Sigmoid colon (tissue), 7 donors: ENCODE results near the gene QTRT2. TPM values are rescaled to one million over a fixed set of nuclear protein-coding genes. Genes with fewer than 3 reads are reported as not detected.

ENCODE experiments used
- DNase-seq: peaks from one replicate; pipeline ENCODE4 v3.0.0-alpha.2; 2019
- H3K27ac ChIP-seq, 4 donors: fragments of 200-600 bp; sonication (generic); one replicate each; pipeline ENCODE4 v1.5.1; 2016 to 2019; ENCODE audit warnings: mild to moderate bottlenecking in 1 of 4
- H3K27me3 ChIP-seq, 3 donors: fragments of 200-600 bp; sonication (generic); one replicate each; pipeline ENCODE4 v1.5.1; 2019; ENCODE audit warnings: mild to moderate bottlenecking in 1 of 3
- H3K36me3 ChIP-seq, 4 donors: fragments of 200-600 bp; sonication (generic); one replicate each; pipeline ENCODE4 v1.5.1; 2016 to 2019
- H3K4me1 ChIP-seq, 4 donors: fragments of 200-600 bp; sonication (generic); one replicate each; pipeline ENCODE4 v1.5.1; 2017 to 2019
- H3K4me3 ChIP-seq, 4 donors: fragments of 200-600 bp; sonication (generic); one replicate each; pipeline ENCODE4 v1.5.1; 2017 to 2019; ENCODE audit warnings: mild to moderate bottlenecking in 2 of 4, moderate library complexity in 1 of 4
- H3K9me3 ChIP-seq, 4 donors: fragments of 200-600 bp in 3 of 4; sonication (generic) in 3 of 4; one replicate each; pipeline versions ENCODE4 v1.5.1 to v1.6.1; 2013 to 2019
- EP300 ChIP-seq, 4 donors: sonication (generic); formaldehyde crosslinking; IDR thresholded peaks; one replicate each; pipeline ENCODE4 v1.6.1; 2017; ENCODE audit warnings: antibody characterized with exemption in 4 of 4
- POLR2A ChIP-seq, 2 donors: fragments of 450-650 bp; IDR thresholded peaks; one replicate each; pipeline ENCODE4 v1.6.1; 2016; ENCODE audit warnings: antibody characterized with exemption in 2 of 2, mild to moderate bottlenecking in 2 of 2, moderate library complexity in 2 of 2
- POLR2AphosphoS5 ChIP-seq, 4 donors: sonication (generic); formaldehyde crosslinking; IDR thresholded peaks; one replicate each; pipeline ENCODE4 v1.6.1; 2017; ENCODE audit warnings: antibody characterized with exemption in 4 of 4
- WGBS, 2 donors: extraction: QIAGEN DNeasy Blood & Tissue Kit; methylation state at CpG; one replicate each; pipeline ENCODE4 v1.1.7; 2013; 5-methylcytosine and 5-hydroxymethylcytosine counted together
- intact Hi-C: fragments of 100-400 bp; cut with DNase I; formaldehyde crosslinking; loops from one replicate; pipeline ENCODE4 v1.15.1; 2023
- polyA plus RNA-seq, 3 donors: library from polyadenylated mRNA; stranded (reverse); fragments of 200-250 nt; gene quantifications; one replicate each; pipeline ENCODE4 v1.2.3, GENCODE V29; 2013
- total RNA-seq, 4 donors: library from RNA; depleted of rRNA; stranded (reverse); fragments of >200 nt; gene quantifications; one replicate each; pipeline ENCODE4 v1.1.0, GENCODE V29; 2016
- TF ChIP-seq, protein P1 (sequence below), 4 experiments: fragments of 450-650 bp in 3 of 4; fragments of 200-600 bp in 1 of 4; IDR thresholded peaks; one replicate each; pipeline ENCODE4 v1.5.1; 2016 to 2019; ENCODE audit warnings: antibody characterized with exemption in 4 of 4, mild to moderate bottlenecking in 3 of 4, moderate library complexity in 2 of 4
- donor health status: healthy with polysubstance abuse.
- donor health status: Bipolar disorder and iron deficiency.
- donor health status: healthy.

The QTRT2 gene
- total and polyA plus RNA-seq, 7 donors: 5.8 to 17.5 (median 10.2) TPM

DNA sequence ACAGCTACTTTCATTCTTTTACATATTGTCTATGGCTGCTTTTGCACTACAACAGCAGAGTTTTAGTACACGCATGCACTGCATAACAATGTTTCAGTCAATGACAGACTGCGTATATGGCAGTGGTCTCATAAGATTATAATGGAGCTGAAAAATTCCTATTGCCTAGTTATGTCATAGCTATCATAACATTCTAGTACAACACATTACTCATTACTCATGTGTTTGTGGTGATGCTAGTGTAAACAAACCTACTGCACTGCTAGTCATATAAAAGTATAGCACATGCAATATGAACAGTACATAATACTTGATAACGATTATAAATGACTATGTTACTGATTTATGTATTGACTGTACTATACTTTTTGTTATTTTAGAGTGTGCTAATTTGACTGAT lies 47.9 kb downstream of the QTRT2 start:
- Histone ChIP-seq H3K4me3 (no peak overlapping the region), H3K27ac (no peak overlapping the region), H3K27me3 (no peaks in the 10 kb centered on the region), H3K9me3 (no peaks in the 10 kb centered on the region), H3K4me1 (no peaks in the 10 kb centered on the region), H3K36me3 (no peaks in the 10 kb centered on the region)
- intact Hi-C loops: no loop called here
- WGBS, 2 donors: 71 to 91% methylated on average over 3 of the region's 3 CpGs
- DNase-seq: no peak
- TF ChIP-seq EP300 (IDR thresholded peaks at IDR 0.05): no peak
- TF ChIP-seq, protein P1, sequence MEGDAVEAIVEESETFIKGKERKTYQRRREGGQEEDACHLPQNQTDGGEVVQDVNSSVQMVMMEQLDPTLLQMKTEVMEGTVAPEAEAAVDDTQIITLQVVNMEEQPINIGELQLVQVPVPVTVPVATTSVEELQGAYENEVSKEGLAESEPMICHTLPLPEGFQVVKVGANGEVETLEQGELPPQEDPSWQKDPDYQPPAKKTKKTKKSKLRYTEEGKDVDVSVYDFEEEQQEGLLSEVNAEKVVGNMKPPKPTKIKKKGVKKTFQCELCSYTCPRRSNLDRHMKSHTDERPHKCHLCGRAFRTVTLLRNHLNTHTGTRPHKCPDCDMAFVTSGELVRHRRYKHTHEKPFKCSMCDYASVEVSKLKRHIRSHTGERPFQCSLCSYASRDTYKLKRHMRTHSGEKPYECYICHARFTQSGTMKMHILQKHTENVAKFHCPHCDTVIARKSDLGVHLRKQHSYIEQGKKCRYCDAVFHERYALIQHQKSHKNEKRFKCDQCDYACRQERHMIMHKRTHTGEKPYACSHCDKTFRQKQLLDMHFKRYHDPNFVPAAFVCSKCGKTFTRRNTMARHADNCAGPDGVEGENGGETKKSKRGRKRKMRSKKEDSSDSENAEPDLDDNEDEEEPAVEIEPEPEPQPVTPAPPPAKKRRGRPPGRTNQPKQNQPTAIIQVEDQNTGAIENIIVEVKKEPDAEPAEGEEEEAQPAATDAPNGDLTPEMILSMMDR (IDR thresholded peaks at IDR 0.05): no peak
- no peak for TF ChIP-seq POLR2A (IDR thresholded peaks at IDR 0.05)
- no peak for TF ChIP-seq POLR2AphosphoS5 (IDR thresholded peaks at IDR 0.05)

DNA sequence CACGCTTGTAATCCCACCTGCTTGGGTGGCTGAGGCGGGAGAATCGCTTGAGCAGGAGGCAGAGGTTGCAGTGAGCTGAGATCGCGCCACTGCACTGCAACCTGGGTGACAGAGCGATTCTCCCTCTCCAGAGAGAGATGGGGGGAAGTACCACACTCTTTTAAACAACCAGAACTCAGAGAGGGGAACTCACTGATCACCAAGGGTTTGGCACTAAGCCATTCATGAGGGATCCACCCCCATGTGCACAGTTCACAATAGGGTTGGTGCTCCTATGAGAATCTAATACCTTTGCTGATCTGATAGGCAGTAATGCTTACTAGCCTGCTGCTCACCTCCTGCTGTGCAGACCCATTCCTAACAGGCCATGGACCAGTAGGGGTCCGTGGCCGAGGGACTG lies 51.6 kb downstream of the QTRT2 start:
- 94 to 96% methylated on average over 8 of the region's 8 CpGs for WGBS, 2 donors
- Histone ChIP-seq H3K27me3 (no peaks in the 10 kb centered on the region), H3K4me1 (no peaks in the 10 kb centered on the region), H3K4me3 (no peak overlapping the region), H3K36me3 (no peaks in the 10 kb centered on the region), H3K27ac (no peak overlapping the region), H3K9me3 (no peaks in the 10 kb centered on the region)
- no peak for DNase-seq
- intact Hi-C loops: no loop called here
- TF ChIP-seq POLR2A (IDR thresholded peaks at IDR 0.05) (no peak), POLR2AphosphoS5 (IDR thresholded peaks at IDR 0.05) (no peak), EP300 (IDR thresholded peaks at IDR 0.05) (no peak)
- TF ChIP-seq, protein P1 (IDR thresholded peaks at IDR 0.05): no peak

DNA sequence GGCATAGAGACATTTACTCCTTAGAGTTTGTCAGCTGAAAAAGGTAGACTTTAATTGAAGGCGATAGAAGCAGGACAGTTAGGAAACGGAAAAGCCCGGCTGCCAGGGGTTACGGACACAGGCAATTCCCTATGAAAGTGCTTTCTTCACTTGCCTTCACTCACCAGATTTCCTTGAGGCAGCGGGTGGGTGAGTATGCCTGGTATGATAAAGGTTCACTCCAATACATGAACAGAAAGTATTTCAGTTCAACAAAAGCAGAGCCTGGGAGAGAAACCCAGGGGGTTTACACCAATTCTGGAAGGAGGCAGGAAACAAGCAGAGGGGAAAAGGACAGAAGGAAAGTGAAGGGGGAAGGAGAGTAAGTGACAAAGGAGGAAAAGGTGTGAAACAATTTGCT lies 53.9 kb downstream of the QTRT2 start:
- intact Hi-C loops: no loop called here
- no peak for DNase-seq
- H3K27ac ChIP-seq: no peak overlapping the region
- H3K36me3 ChIP-seq: no peaks in the 10 kb centered on the region
- TF ChIP-seq POLR2AphosphoS5 (IDR thresholded peaks at IDR 0.05) (no peak), POLR2A (IDR thresholded peaks at IDR 0.05) (no peak), EP300 (IDR thresholded peaks at IDR 0.05) (no peak)
- TF ChIP-seq, protein P1 (IDR thresholded peaks at IDR 0.05): no peak
- no peaks in the 10 kb centered on the region for H3K4me1 ChIP-seq
- WGBS, 2 donors: 90 to 93% methylated on average over 5 of the region's 5 CpGs
- no peak overlapping the region for H3K4me3 ChIP-seq
- H3K27me3 ChIP-seq: no peaks in the 10 kb centered on the region
- H3K9me3 ChIP-seq: no peaks in the 10 kb centered on the region

DNA sequence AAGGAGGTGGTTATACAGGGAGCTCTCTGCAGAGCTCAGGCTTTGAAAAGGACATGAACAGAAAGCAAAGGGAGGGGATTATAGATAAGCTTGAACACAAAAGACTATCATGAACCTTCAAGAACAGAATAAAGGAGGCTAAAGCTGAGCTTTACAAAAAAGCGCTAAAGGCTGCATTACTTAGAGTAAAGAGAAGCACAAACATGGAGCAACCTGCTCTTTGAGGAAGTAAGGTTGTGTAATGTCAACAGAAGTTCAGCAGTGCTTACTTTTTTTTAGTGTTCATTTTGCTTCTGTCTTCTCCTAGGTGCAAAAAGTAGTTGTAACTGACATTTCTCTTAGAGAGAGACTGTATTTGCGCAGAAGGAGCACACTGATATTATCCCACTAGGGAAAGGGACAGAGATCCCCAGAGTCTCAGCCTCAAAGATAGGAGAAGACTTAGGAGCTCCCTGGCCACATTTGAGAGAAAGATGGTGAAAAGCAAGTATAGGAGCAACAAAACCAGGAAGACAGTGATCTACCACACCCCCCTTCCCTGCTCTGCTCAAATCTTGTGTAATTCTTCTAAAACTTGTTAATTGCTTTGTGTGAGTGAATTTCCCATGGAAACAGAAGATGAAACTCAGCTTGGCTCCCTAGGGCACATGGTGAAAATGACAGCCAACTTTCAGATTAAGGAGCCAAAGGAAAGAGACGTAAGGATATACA lies 54.7 kb downstream of the QTRT2 start:
- no peaks in the 10 kb centered on the region for H3K27me3 ChIP-seq
- intact Hi-C loops: no loop called here
- no peak overlapping the region for H3K27ac ChIP-seq
- H3K9me3 ChIP-seq: no peaks in the 10 kb centered on the region
- no peak for TF ChIP-seq POLR2AphosphoS5 (IDR thresholded peaks at IDR 0.05)
- no peak for TF ChIP-seq POLR2A (IDR thresholded peaks at IDR 0.05)
- no peak for TF ChIP-seq EP300 (IDR thresholded peaks at IDR 0.05)
- TF ChIP-seq, protein P1 (IDR thresholded peaks at IDR 0.05): no peak
- DNase-seq: no peak
- H3K36me3 ChIP-seq: no peaks in the 10 kb centered on the region
- WGBS, 2 donors: 69 to 79% methylated on average over 3 of the region's 3 CpGs
- H3K4me3 ChIP-seq: no peak overlapping the region
- H3K4me1 ChIP-seq: no peaks in the 10 kb centered on the region

DNA sequence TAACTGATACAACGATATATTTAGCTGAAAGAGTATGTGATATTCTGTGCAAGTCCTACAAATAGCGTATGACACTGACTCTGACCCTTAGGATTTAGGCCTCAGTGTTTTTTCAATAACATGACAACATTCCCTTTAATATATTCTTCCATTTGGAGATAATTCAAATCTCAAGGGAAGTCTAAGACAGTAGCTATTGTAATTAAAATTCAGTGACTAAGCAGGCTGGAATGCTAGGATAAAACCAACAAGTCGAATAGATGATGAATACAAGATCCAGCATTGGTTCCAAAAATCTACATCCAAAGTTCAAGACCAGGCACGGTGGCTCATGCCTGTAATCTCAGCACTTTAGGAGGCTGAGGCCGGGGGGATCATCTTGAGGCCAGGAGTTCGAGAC lies 56.2 kb downstream of the QTRT2 start:
- no peaks in the 10 kb centered on the region for H3K27me3 ChIP-seq
- WGBS, 2 donors: 89 to 91% methylated on average over 6 of the region's 6 CpGs
- no peak overlapping the region for H3K27ac ChIP-seq
- no peaks in the 10 kb centered on the region for H3K9me3 ChIP-seq
- intact Hi-C loops: no loop called here
- H3K36me3 ChIP-seq: no peaks in the 10 kb centered on the region
- no peaks in the 10 kb centered on the region for H3K4me1 ChIP-seq
- H3K4me3 ChIP-seq: no peak overlapping the region
- TF ChIP-seq POLR2A (IDR thresholded peaks at IDR 0.05): no peak
- TF ChIP-seq POLR2AphosphoS5 (IDR thresholded peaks at IDR 0.05): no peak
- TF ChIP-seq, protein P1 (IDR thresholded peaks at IDR 0.05): no peak
- TF ChIP-seq EP300 (IDR thresholded peaks at IDR 0.05): no peak
- no peak for DNase-seq
